ENCODE data around the gene CCDC192. TPM values are rescaled to one million over a fixed set of nuclear protein-coding genes. Genes with fewer than 3 reads are reported as not detected.

The CCDC192 gene
- total RNA-seq, 2 donors from 2014 or later: not detected

DNA sequence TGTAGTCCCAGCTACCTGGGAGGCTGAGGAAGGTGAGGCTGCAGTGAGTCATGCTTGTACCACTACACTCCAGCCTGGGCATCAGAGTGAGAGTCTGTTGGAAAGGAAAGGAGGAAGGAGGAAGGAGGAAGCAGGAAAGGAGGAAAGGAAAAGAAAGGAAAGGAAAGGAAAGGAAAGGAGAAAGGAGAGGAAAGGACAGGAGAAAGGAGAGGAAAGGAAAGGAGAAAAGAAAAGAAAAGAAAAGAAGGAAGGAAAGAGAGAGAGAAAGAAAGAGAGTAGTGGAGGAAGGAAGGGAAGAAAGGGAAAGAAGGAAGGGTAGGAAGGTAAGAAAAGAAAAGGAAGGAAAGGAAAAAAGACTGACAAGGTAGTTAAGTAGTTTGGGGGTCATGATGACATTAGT, 217.7 kb downstream of the CCDC192 start:
- peaks cover 24% of the 10 kb centered on the region for H3K4me1 ChIP-seq
- intact Hi-C loops (cut with DNase I): no loop called here
- H3K36me3 ChIP-seq (replicated peaks in 1 of 2; ENCODE audit: insufficient read depth in 1 of 2, low read depth in 2 of 2): no peaks in the 10 kb centered on the region
- ATAC-seq (no peak), DNase-seq (no peak)
- H3K27me3 ChIP-seq: no peaks in the 10 kb centered on the region
- H3K9me3 ChIP-seq: no peaks in the 10 kb centered on the region
- H3K4me3 ChIP-seq: no peak overlapping the region
- no peak overlapping the region for H3K27ac ChIP-seq
- TF ChIP-seq POLR2A (IDR thresholded peaks at IDR 0.05): no peak
- TF ChIP-seq, protein P1, sequence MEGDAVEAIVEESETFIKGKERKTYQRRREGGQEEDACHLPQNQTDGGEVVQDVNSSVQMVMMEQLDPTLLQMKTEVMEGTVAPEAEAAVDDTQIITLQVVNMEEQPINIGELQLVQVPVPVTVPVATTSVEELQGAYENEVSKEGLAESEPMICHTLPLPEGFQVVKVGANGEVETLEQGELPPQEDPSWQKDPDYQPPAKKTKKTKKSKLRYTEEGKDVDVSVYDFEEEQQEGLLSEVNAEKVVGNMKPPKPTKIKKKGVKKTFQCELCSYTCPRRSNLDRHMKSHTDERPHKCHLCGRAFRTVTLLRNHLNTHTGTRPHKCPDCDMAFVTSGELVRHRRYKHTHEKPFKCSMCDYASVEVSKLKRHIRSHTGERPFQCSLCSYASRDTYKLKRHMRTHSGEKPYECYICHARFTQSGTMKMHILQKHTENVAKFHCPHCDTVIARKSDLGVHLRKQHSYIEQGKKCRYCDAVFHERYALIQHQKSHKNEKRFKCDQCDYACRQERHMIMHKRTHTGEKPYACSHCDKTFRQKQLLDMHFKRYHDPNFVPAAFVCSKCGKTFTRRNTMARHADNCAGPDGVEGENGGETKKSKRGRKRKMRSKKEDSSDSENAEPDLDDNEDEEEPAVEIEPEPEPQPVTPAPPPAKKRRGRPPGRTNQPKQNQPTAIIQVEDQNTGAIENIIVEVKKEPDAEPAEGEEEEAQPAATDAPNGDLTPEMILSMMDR (IDR thresholded peaks at IDR 0.05): no peak

DNA sequence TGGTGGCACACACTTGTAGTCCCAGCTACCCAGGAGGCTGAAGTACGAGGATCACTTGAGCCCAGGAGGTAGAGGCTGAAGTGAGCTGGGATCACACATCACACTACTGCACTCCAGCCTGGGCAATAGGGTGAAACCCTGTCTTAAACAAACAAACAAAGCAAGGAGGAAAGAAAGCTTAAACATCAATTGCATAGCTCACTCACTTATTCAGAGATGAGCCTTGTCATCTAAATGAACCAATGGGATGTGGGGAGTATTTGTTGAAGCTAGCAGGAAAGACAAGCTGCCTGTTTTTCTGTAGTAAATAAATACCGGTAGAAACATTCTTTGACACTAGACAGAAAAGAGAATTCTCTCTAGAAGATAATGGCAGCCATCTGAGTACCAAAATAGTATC, 219.4 kb downstream of the CCDC192 start:
- Histone ChIP-seq H3K9me3 (no peaks in the 10 kb centered on the region), H3K4me3 (no peak overlapping the region), H3K27ac (no peak overlapping the region), H3K4me1 (peaks cover 13% of the 10 kb centered on the region), H3K27me3 (no peaks in the 10 kb centered on the region), H3K36me3 (replicated peaks in 1 of 2; ENCODE audit: insufficient read depth in 1 of 2, low read depth in 2 of 2) (no peaks in the 10 kb centered on the region)
- TF ChIP-seq, protein P1 (IDR thresholded peaks at IDR 0.05): no peak
- no peak for TF ChIP-seq POLR2A (IDR thresholded peaks at IDR 0.05)
- intact Hi-C loops (cut with DNase I): no loop called here
- ATAC-seq (no peak), DNase-seq (no peak)
- 87 to 88% methylated on average over 2 of the region's 2 CpGs for WGBS, 2 donors

DNA sequence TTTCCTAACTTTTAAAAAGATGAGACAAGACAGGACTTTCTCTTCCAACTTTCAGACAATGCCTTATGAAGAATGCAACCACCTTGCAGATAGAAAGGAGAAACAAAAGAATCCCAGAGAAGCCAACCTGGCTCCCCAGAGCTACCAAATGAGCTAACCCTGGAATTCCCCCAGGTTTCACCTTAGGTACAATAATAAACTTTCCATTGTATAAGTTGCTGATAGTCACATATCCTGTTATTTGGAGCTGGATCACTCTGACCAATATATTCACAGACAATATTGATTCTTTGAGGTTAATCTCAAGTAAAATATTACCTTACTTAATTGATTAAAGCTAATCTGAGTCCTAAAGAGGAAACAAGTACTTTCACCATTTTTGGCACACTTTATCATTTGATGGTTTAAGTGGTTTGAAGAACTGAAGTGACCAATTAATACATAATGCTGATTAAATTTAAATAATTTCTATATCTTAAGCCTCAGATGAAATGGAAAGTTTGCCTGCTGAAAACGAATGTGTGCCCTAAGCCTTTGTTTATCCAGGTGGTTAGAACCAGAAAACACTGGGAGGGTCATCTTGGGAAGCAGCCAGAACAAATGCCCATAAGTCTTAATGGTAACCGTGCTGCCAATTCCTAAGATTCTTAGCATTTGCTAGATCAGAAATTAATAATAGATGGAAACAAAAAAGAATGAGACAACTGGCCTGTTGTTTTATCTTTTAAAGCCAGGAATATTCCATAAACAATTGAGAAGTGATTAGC, 220.8 kb downstream of the CCDC192 start:
- Histone ChIP-seq H3K4me1 (peaks cover 13% of the 10 kb centered on the region), H3K36me3 (replicated peaks in 1 of 2; ENCODE audit: insufficient read depth in 1 of 2, low read depth in 2 of 2) (no peaks in the 10 kb centered on the region), H3K9me3 (no peaks in the 10 kb centered on the region), H3K4me3 (no peak overlapping the region), H3K27me3 (no peaks in the 10 kb centered on the region), H3K27ac (peak overlapping the region in 2 of 4 donors; percentile 18 to 31)
- TF ChIP-seq, protein P1 (IDR thresholded peaks at IDR 0.05): no peak
- TF ChIP-seq POLR2A (IDR thresholded peaks at IDR 0.05): no peak
- 14 to 17% methylated on average over 2 of the region's 2 CpGs for WGBS, 2 donors
- intact Hi-C loops (cut with DNase I): no loop called here
- ATAC-seq: peak; percentile 35
- DNase-seq: no peak

DNA sequence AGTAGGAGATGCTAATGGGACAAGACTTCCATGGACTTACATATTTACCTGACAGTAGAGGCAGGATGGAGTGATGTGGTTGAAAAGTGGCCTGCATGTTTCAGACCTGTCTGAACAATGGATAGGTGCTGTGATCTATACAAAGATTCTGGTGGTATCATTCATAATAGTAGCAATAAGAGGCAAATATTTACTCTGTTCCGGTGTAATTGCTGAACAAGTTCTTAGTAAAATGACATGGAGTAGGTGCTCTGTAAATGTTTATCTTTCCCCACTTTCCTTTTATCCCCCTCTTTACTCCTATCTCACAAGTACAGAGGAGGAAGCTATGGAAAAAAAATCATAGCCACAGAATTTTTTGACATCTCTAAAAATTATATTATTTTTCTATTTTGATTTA, 221.4 kb downstream of the CCDC192 start:
- peak overlapping the region in 1 of 4 donors; percentile 31 for H3K27ac ChIP-seq
- no peak for TF ChIP-seq POLR2A (IDR thresholded peaks at IDR 0.05)
- TF ChIP-seq, protein P1 (IDR thresholded peaks at IDR 0.05): no peak
- H3K9me3 ChIP-seq: no peaks in the 10 kb centered on the region
- H3K4me3 ChIP-seq: no peak overlapping the region
- intact Hi-C loops (cut with DNase I): no loop called here
- 11 to 17% methylated on average over 1 of the region's 1 CpG for WGBS, 2 donors
- DNase-seq: no peak
- no peaks in the 10 kb centered on the region for H3K36me3 ChIP-seq (replicated peaks in 1 of 2; ENCODE audit: insufficient read depth in 1 of 2, low read depth in 2 of 2)
- H3K4me1 ChIP-seq: peaks cover 13% of the 10 kb centered on the region
- ATAC-seq: no peak
- no peaks in the 10 kb centered on the region for H3K27me3 ChIP-seq

DNA sequence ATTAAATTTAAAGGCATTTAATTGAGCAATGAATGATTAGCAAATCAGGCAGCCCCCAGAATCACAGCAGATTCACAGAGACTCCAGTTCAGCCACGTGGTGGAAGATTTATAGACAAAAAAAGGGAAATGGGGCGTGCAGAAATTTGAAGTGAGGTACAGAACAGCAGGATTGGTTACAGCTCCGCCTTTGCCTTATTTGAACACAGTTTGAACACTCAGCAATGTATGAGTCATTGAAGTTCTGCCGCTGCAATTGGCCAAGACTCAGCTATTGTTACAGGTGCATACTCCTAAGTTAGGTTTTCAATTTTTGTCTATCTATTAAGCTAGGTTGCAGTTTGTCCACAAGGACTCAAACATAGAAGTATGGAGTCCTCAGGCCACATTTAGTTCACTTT, 222.7 kb downstream of the CCDC192 start:
- no peak overlapping the region for H3K27ac ChIP-seq
- ATAC-seq: peak; percentile 66

More for the DNA sequence above, 222.7 kb downstream of the CCDC192 start:
- Histone ChIP-seq H3K4me3 (no peak overlapping the region), H3K4me1 (peaks cover 13% of the 10 kb centered on the region), H3K36me3 (replicated peaks in 1 of 2; ENCODE audit: insufficient read depth in 1 of 2, low read depth in 2 of 2) (no peaks in the 10 kb centered on the region), H3K9me3 (no peaks in the 10 kb centered on the region), H3K27me3 (no peaks in the 10 kb centered on the region)
- WGBS, 2 donors: 25 to 49% methylated on average over 4 of the region's 4 CpGs
- DNase-seq: peak in 3 of 4 donors; percentile 46 to 58 (median 56)
- intact Hi-C loops (cut with DNase I): no loop called here
- TF ChIP-seq POLR2A (IDR thresholded peaks at IDR 0.05): no peak
- TF ChIP-seq, protein P1 (IDR thresholded peaks at IDR 0.05): no peak
